HG02610 (cell line): ENCODE measurements around the gene LAMP1.
A peak's percentile ranks its signal among the peaks of the same experiment; 100 is the strongest.
"Not testable (repeated sequence)": the region's sequence is repeated elsewhere in the genome, so short reads cannot be mapped to it uniquely, and the experiment has no call there.

ENCODE experiments used
- ATAC-seq: cut with Tn5 transposase; IDR thresholded peaks from one replicate; pipeline ENCODE4 v1.9.1; 2021; ENCODE audit warnings: mild to moderate bottlenecking, moderate library complexity; ENCODE audit not compliant: unreplicated experiment

Gene LAMP1

GRCh38 chr13:113295776-113296175 lies 1.3 kb upstream of the LAMP1 start:
- ATAC-seq, result no peak

DNA sequence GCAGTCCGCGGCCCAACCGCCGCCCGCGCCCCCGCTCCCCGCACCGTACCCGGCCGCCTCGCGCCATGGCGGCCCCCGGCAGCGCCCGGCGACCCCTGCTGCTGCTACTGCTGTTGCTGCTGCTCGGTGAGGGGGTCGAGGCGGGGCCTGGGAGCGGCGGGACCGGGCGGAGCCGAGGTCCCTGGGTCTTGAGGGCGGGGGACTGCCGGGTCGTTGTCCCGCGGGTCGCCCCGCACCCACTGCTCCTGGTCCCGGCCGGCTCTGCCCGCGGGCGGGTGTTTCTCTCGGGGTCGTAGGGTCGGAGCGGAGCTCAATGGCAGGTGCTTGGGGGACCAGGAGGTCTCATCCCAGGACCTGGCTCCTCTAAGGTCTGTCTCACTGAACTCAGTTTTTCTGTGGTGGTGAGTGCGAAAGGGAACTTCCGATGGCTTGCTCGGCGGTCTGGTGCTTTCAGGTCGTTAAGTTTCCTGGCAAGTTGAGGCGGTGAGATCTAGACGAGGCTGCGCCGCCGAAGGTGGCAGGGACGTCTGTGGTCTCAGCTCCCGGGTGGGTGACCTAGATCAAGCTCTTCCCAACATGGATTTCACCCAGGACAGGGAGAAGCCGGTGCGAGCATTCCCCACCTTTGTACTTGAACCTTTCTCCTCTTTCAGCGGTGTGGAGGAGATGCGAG lies 467 bp downstream of the LAMP1 start:
- peak; percentile 28 for ATAC-seq

DNA sequence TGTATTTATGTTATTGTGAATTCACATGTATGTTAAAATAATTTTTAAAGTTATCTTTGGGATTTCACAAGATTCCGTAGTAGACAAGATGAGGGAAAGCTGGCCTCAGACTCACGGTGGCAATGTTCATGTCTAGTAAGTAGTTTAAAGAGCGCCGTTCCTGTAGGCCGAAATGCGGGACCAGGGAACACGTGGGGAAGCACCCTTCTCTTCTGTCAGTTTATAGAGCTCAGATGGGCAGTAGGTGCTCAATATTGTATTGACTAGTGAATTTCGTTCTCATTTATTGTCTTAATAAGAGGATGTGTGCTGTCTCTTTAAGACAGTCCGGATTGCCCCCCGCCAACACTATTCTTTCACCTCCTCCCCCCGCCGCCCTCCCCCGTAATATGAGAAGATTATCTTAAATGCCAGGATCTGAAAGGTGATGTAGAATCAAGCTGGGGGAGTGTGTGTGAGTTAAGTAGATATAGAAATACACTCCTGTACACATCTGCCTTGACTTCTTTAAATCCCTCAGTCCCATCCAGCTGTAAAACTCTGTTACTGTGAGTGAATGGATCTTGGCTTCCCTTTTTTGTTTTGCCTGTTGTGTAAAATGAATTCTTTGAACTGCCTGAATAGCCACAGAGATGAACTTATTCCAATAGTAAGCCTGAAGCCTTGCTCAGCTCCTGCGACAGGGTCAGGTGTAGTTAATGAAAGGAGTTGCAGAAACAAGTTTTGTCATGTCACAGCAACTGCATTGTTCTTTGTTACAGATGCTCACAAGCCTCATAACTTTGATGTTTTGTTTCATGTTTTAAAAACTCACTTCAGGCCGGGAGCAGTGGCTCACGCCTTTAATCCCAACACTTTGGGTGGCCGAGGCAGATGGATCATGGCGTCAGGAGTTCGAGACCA lies 1.3 kb downstream of the LAMP1 start:
- ATAC-seq, result no peak

DNA sequence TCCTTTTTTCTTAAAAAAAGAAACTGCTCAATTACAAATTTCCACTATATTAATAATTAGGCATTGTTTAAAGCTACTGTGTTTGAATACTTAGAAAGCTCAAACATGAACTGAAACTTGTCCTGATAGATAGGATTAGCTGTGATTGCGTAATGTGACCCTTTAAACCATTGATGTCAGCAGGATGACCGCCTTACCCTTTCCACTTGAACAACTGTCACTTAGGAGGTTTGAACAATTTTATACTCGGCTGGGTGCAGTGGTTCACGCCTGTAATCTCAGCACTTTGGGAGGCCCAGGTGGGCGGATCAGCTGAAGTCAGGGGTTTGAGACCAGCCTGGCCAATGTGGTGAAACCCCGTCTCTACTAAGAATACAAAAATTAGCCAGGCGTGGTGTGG lies 2.9 kb downstream of the LAMP1 start:
- peak; percentile 48 for ATAC-seq

- no peak for ATAC-seq
Observed at GRCh38 chr13:113302986-113303385, 5.9 kb downstream of the LAMP1 start.

GRCh38 chr13:113304121-113304520 lies 7.1 kb downstream of the LAMP1 start:
- ATAC-seq, result no peak

DNA sequence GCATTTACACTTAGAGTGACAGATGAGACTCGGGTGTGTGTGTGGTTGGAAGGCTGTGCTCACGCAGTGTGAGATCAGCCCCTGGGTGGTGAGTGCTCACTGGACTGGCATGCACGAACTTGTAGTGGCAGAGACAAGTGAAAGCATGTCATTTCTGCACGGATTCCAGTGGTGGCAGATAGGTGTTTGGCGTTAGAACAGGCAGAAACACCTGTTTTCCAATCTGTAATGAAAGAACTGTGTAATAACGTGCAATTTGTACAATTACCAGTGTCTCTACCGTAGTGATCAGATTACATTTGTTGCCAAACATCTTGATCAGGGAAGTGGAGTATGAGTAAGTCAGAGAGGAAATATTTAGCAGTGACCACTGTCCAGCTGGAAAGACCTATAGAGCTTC lies 8.2 kb downstream of the LAMP1 start:
- no peak for ATAC-seq

- no peak for ATAC-seq
Observed at GRCh38 chr13:113307491-113307890, 10.5 kb downstream of the LAMP1 start.

- no peak for ATAC-seq
Observed at GRCh38 chr13:113309473-113309872, 12.4 kb downstream of the LAMP1 start.

GRCh38 chr13:113314112-113314511 lies 17.1 kb downstream of the LAMP1 start:
- ATAC-seq, result not testable (repeated sequence)

GRCh38 chr13:113314895-113315470 lies 17.9 kb downstream of the LAMP1 start:
- ATAC-seq, result not testable (repeated sequence)

DNA sequence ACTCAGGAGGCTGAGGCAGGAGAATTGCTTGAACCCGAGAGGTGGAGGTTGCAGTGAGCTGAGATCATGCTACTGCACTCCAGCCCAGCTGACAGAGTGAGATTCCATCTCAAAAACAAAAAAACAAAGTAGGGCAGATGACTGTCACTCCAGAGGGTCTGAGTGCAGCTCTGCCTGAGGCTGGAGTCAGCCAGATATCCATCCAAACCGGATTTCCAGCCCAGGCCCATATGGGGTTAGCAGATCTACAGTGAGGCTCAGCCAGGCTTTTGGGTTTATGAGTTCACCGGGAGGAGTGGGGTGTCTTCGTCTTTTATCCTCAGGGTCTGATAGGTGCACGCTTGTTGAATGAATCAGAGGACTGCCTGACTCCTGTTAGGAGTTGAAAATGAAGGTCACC lies 19.0 kb downstream of the LAMP1 start:
- no peak for ATAC-seq

DNA sequence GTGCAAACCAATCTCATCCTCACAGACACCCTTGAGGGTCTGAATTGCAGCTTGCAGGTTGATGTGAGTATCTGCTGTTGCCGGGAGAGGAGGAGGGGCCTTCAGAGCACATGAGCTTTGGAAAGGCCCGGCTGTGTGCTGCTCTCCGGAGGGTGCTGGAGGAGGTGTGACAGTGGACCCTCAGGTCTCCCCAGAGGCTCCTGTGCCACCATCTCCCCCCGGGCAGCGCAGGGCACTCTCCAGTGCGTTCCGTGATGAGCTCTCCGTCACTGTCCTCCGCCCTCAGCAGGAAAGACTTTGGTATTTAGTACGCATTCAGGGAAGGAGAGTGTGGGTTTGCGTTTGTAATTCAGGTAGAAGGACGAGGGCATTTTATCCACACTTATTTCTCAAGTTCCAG lies 20.0 kb downstream of the LAMP1 start:
- no peak for ATAC-seq

DNA sequence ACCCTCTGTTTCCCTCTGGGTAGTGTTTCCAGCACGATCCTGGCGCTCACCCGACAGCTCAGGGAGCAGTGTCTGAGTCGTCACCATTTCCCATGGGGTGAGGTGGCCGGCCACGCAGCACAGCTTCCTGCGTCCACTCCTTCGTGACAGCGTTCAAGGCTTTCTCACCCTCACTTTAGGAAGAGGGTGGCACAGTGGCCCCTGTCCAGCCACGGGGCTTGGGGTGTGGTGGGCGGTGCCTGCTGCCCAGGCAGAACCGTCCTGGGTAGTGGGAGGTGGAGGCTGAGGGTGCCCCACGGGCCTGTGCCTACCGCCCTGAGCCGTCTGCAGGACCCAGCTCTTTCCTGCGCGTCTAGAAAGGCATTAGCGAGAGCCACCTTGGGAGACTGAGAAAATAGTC lies 21.9 kb downstream of the LAMP1 start:
- no peak for ATAC-seq

- ATAC-seq, result no peak
Observed at GRCh38 chr13:113319371-113319770, 22.3 kb downstream of the LAMP1 start.

GRCh38 chr13:113320226-113320875 lies 23.3 kb downstream of the LAMP1 start:
- ATAC-seq, result no peak

- no peak for ATAC-seq
Observed at GRCh38 chr13:113321546-113321945, 24.5 kb downstream of the LAMP1 start.

- no peak for ATAC-seq
Observed at GRCh38 chr13:113322043-113322461, 25.0 kb downstream of the LAMP1 start.

GRCh38 chr13:113322890-113323651 lies 26.0 kb downstream of the LAMP1 start:
- no peak for ATAC-seq

GRCh38 chr13:113323869-113324268 lies 26.8 kb downstream of the LAMP1 start:
- ATAC-seq, result no peak

DNA sequence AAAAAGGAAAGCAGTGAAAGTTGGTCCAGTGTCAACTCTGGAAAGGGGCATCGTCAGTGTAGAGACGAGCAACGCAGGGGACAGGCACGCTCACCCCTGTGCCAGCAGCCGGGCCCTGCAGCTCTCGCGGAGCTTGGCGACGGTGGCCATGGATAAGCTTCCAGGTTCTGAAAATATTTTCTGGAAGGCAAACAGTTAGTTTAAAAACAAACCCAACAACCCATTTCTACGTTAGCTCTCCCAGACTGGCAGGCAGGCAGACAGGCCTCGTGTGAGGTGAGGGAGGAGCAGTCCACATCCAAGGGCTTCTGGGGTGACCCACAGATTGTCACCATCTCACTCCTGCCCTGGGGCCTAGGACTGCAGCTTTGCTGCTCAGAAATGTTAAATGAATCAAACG lies 27.4 kb downstream of the LAMP1 start:
- ATAC-seq, result no peak
